HFF-Myc (cell line): ENCODE data around the gene ZBED1.
"Not testable (repeated sequence)": the region's sequence is repeated elsewhere in the genome, so short reads cannot be mapped to it uniquely, and the experiment has no call there.

Source experiments
- DNase-seq: peaks from one replicate; pipeline ENCODE4 v3.0.0-alpha.2; 2011; ENCODE audit warnings: low read depth; ENCODE audit errors: extremely low read depth
- H3K4me3 ChIP-seq: replicated peaks from 2 replicates; pipeline ENCODE4 v1.5.1; 2011; ENCODE audit warnings: low read depth, mild to moderate bottlenecking, control low read depth, low read length
- CTCF ChIP-seq: IDR thresholded peaks from 2 replicates; pipeline ENCODE4 v1.5.1; 2012; ENCODE audit warnings: mild to moderate bottlenecking, low read depth, low read length, control low read depth; ENCODE audit errors: missing control alignments

Gene ZBED1

GRCh38 chrX:2536141-2536540, 35.4 kb upstream of the ZBED1 start:
- no peak for DNase-seq
- no peak for TF ChIP-seq CTCF
- no peak overlapping the region for H3K4me3 ChIP-seq

- DNase-seq, H3K4me3 ChIP-seq: not testable (repeated sequence)
These were observed 33.7 kb upstream of the ZBED1 start for GRCh38 chrX:2534261-2535021.

GRCh38 chrX:2533424-2533823, 32.6 kb upstream of the ZBED1 start:
- DNase-seq, result no peak
- no peak for TF ChIP-seq CTCF
- H3K4me3 ChIP-seq, result no peak overlapping the region

GRCh38 chrX:2526390-2526789, 25.6 kb upstream of the ZBED1 start:
- no peak for TF ChIP-seq CTCF
- no peak for DNase-seq
- H3K4me3 ChIP-seq, result no peak overlapping the region

- no peak overlapping the region for H3K4me3 ChIP-seq
- TF ChIP-seq CTCF, result no peak
- no peak for DNase-seq
These were observed 23.1 kb upstream of the ZBED1 start for GRCh38 chrX:2523911-2524310.

GRCh38 chrX:2521927-2522386, 21.2 kb upstream of the ZBED1 start:
- no peak for DNase-seq
- TF ChIP-seq CTCF, result no peak
- no peak overlapping the region for H3K4me3 ChIP-seq

GRCh38 chrX:2521092-2521926, 20.5 kb upstream of the ZBED1 start:
- TF ChIP-seq CTCF, result no peak
- no peak for DNase-seq
- no peak overlapping the region for H3K4me3 ChIP-seq
